Neural cell (in vitro differentiated cells): ENCODE data around the gene TEF.

Source experiments
- CTCF ChIP-seq: fragments of 450-650 bp; IDR thresholded peaks from 2 replicates; pipeline ENCODE4 v1.5.1; 2014; ENCODE audit warnings: antibody characterized with exemption, mild to moderate bottlenecking, moderate library complexity; ENCODE audit not compliant: poor library complexity, severe bottlenecking
- REST ChIP-seq: IDR thresholded peaks from 2 replicates; pipeline ENCODE4 v1.6.1; 2012; ENCODE audit warnings: borderline replicate concordance

GRCh38 chr22:41364233-41364632 is 17.5 kb upstream of the TEF start:
- no peak for TF ChIP-seq CTCF
- TF ChIP-seq REST, result no peak
